EH (cell line): ENCODE results near the gene TMEM134.
A peak's percentile ranks its signal among the peaks of the same experiment; 100 is the strongest.

Experiments used
- DNase-seq: peaks from one replicate; pipeline ENCODE4 v3.0.0-alpha.2; 2015; ENCODE audit warnings: low read depth

Gene TMEM134

DNA sequence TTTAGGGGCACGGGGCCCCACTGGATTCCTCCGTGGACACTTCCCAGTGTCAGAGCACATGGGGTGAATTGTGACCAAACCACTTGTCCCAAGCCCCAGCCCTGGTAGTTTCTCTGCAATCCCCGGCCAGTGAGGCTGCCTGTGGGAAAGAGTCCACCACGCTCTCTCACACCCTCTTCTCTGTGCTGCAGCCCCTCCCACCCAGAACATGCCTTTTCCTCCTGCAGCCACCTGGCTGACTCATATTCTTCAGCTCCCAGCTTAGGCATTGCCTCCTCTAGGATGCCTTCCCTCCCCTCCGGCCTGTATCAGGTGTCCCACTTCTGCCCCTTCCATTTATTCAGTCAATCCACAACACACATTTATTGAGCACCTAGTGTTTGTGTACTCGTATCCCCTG, 46.2 kb downstream of the TMEM134 start:
- no peak for DNase-seq

DNA sequence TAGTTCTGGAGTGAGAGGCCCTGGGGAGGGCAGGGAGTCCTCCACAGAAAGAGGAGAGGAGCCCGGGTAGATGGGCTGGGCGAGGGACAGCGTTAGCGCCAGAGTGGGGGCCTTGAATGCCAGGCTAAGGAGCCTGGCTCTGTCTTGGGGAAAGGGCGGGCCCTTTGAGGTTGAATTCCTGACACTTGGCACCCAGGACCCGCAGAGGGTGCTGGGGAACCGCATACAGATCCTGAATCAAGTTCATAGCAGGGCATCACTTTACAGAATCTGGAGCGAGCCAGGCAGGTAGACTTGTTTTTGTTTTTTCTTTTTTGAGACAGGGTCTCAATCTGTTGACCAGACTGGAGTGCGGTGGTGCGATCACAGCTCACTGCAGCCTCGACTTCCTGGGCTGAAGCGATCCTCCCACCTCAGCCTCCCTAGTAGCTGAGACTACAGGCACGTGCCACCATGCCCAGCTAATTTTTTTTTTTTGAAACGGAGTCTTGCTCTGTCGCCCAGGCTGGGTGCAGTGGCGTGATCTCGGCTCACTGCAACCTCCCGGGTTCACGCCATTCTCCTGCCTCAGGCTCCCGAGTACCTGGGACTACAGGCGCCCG, 47.5 kb downstream of the TMEM134 start:
- no peak for DNase-seq

- DNase-seq: peak; percentile 91
These were observed 48.2 kb downstream of the TMEM134 start for GRCh38 chr11:67420646-67421429.

GRCh38 chr11:67420147-67420645, 48.9 kb downstream of the TMEM134 start:
- no peak for DNase-seq

GRCh38 chr11:67419325-67420049, 49.6 kb downstream of the TMEM134 start:
- DNase-seq: no peak

DNA sequence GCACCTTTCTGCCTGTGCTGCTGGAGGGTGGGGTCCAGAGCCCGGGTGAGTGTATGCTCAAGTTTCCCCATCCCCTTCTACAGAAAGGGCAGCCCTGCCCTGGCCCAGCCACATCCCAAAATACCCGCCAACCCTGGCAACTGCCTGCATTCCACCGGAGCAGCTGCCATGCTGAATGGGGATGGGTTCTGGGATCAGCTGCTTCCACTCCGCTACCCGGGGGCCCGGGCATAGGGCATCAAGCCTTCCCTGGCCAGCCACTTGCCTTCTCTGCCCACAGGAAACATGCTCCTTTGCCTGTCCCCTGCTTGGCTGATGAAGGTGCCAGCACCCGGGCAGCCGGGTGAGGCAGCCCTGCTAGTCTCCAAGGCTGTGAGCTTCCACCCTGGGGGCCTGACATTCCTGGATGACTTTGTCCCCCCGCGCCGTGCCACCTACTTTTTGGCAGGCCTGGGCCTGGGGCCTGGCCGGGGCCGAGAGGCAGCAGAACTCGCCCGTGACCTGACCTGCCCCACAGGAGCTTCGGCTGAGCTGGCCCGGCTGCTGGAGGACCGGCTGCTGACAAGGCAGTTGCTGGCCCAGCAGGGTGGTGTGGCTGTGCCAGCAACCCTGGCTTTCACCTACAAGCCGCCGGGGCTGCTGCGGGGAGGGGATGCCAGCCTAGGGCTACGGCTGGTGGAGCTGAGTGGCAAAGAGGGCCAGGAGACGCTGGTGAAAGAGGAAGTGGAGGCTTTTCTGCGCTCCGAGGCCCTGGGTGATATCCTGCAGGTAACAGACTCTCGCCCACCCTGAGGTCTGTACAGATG, 50.4 kb downstream of the TMEM134 start:
- no peak for DNase-seq

DNA sequence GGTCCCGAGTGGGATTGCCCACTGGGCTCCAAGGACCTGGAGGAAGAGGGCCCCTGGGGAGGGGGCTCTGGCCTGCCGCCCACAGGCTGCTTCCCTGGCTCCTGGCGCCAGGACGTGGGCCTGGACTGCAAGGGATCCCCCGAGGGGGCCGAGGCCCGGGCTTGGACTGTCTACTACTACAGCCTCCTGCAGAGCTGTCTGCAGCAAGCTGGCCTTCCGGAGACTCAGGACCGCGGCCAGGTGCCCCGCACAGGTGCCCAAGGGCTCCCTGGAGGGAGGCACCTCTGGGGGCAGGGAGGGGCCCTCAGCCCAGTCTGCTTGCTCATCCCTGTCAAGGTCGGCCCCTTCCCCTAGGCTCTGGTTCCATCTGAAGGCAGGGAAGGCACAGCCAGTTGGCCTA, 51.6 kb downstream of the TMEM134 start:
- DNase-seq: no peak

- peak; percentile 27 for DNase-seq
These were observed 52.4 kb downstream of the TMEM134 start for GRCh38 chr11:67416416-67417335.

DNA sequence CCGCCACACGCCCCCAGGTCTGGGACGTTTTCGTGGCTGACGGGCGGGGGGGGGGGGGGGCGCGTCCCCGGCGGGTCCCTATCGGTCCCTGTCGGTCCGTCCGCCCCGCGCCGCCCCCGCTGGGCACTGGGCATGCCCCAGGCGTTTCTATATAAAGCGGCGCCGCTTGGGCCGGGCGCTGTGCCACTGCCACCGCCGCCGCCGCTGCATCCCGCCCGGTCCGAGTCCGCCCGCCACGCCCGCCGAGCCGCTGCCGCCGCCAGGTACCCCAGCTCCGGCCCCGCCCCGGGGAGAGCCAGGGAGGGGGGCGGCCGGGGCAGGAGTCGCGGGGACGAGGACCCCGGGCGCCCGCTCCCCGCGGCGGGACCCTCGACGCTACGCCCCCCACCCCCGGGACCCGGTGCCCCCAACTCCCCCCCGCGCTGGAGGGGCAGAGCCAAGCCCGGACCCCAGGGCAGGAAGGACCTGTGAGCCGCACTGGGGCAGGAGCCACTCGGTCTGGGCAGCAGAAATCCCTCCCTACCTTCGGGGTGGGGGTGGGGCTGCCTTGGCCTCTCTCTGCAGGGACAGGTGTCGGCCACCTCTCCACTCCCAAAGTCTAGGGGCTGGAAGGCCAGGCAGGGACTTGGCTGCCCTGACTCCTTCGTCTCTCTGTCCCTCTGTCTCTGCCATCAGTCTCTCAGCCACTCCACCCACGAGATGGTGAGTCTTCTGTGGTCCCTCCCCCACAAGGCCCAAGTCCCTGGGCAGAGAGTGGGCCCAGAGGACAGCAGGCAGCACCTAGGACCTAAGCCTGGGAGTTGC, 53.3 kb downstream of the TMEM134 start, which contains the start of gene CARNS1:
CARNS1 (plus strand) TSS at position 178 of the 804 bp plus-strand sequence; CDS start at position 700, 522 bp downstream.
- no peak for DNase-seq

GRCh38 chr11:67413266-67413849, 55.7 kb downstream of the TMEM134 start:
- no peak for DNase-seq

DNA sequence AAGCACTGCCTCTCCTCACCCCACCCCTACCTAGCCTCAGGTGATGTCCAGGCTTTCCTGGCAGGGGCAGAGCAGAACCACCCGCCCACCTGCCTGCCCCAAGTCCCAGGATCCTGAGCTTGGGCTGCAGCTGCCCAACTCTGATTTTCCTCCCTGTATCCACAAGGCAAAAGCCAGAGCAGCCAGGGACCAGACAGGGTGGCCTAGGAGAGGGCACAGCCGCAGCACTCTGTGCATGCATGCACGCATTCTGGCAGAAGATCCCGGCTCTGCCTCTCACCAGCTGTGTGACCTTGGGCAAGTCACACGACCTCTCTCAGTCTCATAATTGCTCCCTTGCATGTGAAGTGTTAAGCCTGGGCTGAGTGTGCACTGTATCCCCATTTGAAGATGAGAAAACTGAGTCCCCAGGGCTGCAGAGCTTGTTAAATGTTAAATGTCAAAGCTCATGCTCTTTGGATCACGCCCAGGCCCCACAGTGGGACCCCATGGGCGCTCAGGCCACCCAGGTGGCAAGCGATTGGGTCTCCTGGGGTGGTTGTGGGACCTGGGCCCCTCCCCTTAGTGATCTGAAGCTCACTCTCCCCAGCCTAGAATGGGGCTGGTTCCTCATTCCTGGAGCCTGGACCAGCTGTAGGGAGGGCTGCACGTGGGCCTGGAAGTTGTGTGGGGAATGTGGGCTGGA, 56.4 kb downstream of the TMEM134 start:
- no peak for DNase-seq

GRCh38 chr11:67411785-67412152, 57.3 kb downstream of the TMEM134 start:
- no peak for DNase-seq
